Measurements from ENCODE around the gene SPATS2.

- TF ChIP-seq CEBPB (IDR thresholded peaks at IDR 0.05) (no peak), CREB1 (IDR thresholded peaks at IDR 0.05; ENCODE audit: low read depth) (no peak), TAF1 (IDR thresholded peaks at IDR 0.05; ENCODE audit: low read depth) (no peak), REST (IDR thresholded peaks at IDR 0.05; ENCODE audit: low read depth) (no peak), ZBTB7A (IDR thresholded peaks at IDR 0.05; ENCODE audit: low read depth) (no peak), RAD21 (IDR thresholded peaks at IDR 0.05; ENCODE audit: low read depth) (no peak)
These were observed 2.3 kb downstream of the SPATS2 start for GRCh38 chr12:49369411-49370145.

Data from Ishikawa (cell line).